Measurements from ENCODE around the gene RCC1. TPM values are rescaled to one million over a fixed set of nuclear protein-coding genes. Genes with fewer than 3 reads are reported as not detected.

RCC1 gene
- total RNA-seq, 1 experiment from 2014 or later: 103 TPM

- no peak overlapping the region for H3K4me3 Mint-ChIP-seq
- no peak for DNase-seq (ENCODE audit: low spot score)
- H3K27ac Mint-ChIP-seq: peak overlapping the region; percentile 87
- POLR2A ChIA-PET: interaction anchor here (0.7 to 2.7 kb wide), 2 partner anchors 65 to 66 kb away, joined by 6 to 9 read pairs; no protein-coding TSS in a partner anchor
- H3K9me3 Mint-ChIP-seq: no peaks in the 10 kb centered on the region
- TF ChIP-seq MAX (CRISPR knock-in tag; IDR thresholded peaks at IDR 0.05): no peak
- TF ChIP-seq SOX15 (CRISPR knock-in tag; IDR thresholded peaks at IDR 0.05): no peak
- TF ChIP-seq NR2C2 (CRISPR knock-in tag; IDR thresholded peaks at IDR 0.05): no peak
- TF ChIP-seq RELA (CRISPR knock-in tag; IDR thresholded peaks at IDR 0.05; ENCODE audit: borderline replicate concordance): no peak
- ATAC-seq: no peak
- H3K27me3 Mint-ChIP-seq (ENCODE audit: low read depth): no peaks in the 10 kb centered on the region
- peaks cover 31% of the 10 kb centered on the region for H3K36me3 Mint-ChIP-seq
- H3K4me1 Mint-ChIP-seq: peaks cover 35% of the 10 kb centered on the region
- CTCF ChIA-PET: interaction anchor here (0.5 to 1.8 kb wide), 3 partner anchors 36 to 89 kb away, joined by 3 to 5 read pairs (median 3); partner anchors contain the start of gene TRNAU1AP
Observed at GRCh38 chr1:28516518-28516956, 10.7 kb downstream of the RCC1 start.

- Mint-ChIP-seq H3K9me3 (no peaks in the 10 kb centered on the region), H3K4me3 (peak overlapping the region; percentile 70), H3K27me3 (ENCODE audit: low read depth) (no peaks in the 10 kb centered on the region), H3K27ac (peak overlapping the region; percentile 87), H3K36me3 (peaks cover 23% of the 10 kb centered on the region), H3K4me1 (peaks cover 42% of the 10 kb centered on the region)
- ATAC-seq: peak; percentile 0; the same call in 1 of the 2 replicates
- ChIA-PET POLR2A (no interaction called here), CTCF (interaction anchor here (0.7 to 1.5 kb wide), 5 partner anchors 36 to 360 kb away, joined by 3 to 6 read pairs (median 5); partner anchors contain the start of genes RAB42, TRNAU1AP and YTHDF2)
- no peak for DNase-seq (ENCODE audit: low spot score)
- TF ChIP-seq ATF1 (CRISPR knock-in tag; IDR thresholded peaks at IDR 0.05): no peak
- TF ChIP-seq ZNF671 (CRISPR knock-in tag; IDR thresholded peaks at IDR 0.05): 0 out of 2 replicates have a peak, but pooled peaks have one; percentile 19
- no peak for TF ChIP-seq USF2 (CRISPR knock-in tag; IDR thresholded peaks at IDR 0.05)
- TF ChIP-seq ZBTB43 (CRISPR knock-in tag; IDR thresholded peaks at IDR 0.05): no peak
- peak; percentile 43; the same call in 1 of the 2 replicates for TF ChIP-seq AR (CRISPR knock-in tag; IDR thresholded peaks at IDR 0.05)
- no peak for TF ChIP-seq ETV6 (CRISPR knock-in tag; IDR thresholded peaks at IDR 0.05)
Observed at GRCh38 chr1:28517649-28517999, 11.8 kb downstream of the RCC1 start.

- ChIA-PET CTCF (interaction anchor here (0.8 to 1.5 kb wide), 4 partner anchors 35 to 359 kb away, joined by 3 to 6 read pairs (median 4); partner anchors contain the start of genes TRNAU1AP and YTHDF2), POLR2A (interaction anchor here (0.6 to 3.2 kb wide), 7 partner anchors 11 to 80 kb away, joined by 3 to 22 read pairs (median 5); partner anchors contain the start of gene TRNAU1AP)
- H3K9me3 Mint-ChIP-seq: no peaks in the 10 kb centered on the region
- peak overlapping the region; percentile 87 for H3K27ac Mint-ChIP-seq
- peaks cover 18% of the 10 kb centered on the region for H3K36me3 Mint-ChIP-seq
- H3K4me3 Mint-ChIP-seq: peak overlapping the region; percentile 80
- H3K27me3 Mint-ChIP-seq (ENCODE audit: low read depth): no peaks in the 10 kb centered on the region
- peak; percentile 96 for DNase-seq (ENCODE audit: low spot score)
- ATAC-seq: peak; percentile 40
- peaks cover 44% of the 10 kb centered on the region for H3K4me1 Mint-ChIP-seq
- TF ChIP-seq FOXP4 (CRISPR knock-in tag; IDR thresholded peaks at IDR 0.05): peak; percentile 50; the same call in 1 of the 2 replicates
- peak; percentile 64; the same call in 1 of the 2 replicates for TF ChIP-seq E2F5 (CRISPR knock-in tag; IDR thresholded peaks at IDR 0.05)
- 0 out of 2 replicates have a peak, but pooled peaks have one; percentile 21 for TF ChIP-seq AFF4 (CRISPR knock-in tag; IDR thresholded peaks at IDR 0.05; ENCODE audit: borderline replicate concordance)
- peak; percentile 72; the same call in 1 of the 2 replicates for TF ChIP-seq ZNF219 (CRISPR knock-in tag; IDR thresholded peaks at IDR 0.05; ENCODE audit: borderline replicate concordance)
- no peak for TF ChIP-seq ZNF263 (CRISPR knock-in tag; IDR thresholded peaks at IDR 0.05; ENCODE audit: low read depth)
- TF ChIP-seq SP1 (CRISPR knock-in tag; conservative IDR thresholded peaks at IDR 0.05): 0 out of 2 replicates have a peak, but pooled peaks have one; percentile 31
- peak; percentile 73 for TF ChIP-seq MYBL2 (CRISPR knock-in tag; IDR thresholded peaks at IDR 0.05)
Observed at GRCh38 chr1:28518000-28518744, 12.3 kb downstream of the RCC1 start.
